Urothelium cell line (cell line): ENCODE measurements around the gene ARHGDIG.
"Not testable (repeated sequence)": the region's sequence is repeated elsewhere in the genome, so short reads cannot be mapped to it uniquely, and the experiment has no call there.

Source experiments
- DNase-seq: peaks from one replicate; pipeline ENCODE4 v3.0.0; 2011; ENCODE audit warnings: low spot score, mixed read lengths
- FAIRE-seq: peaks from 2 replicates; lab custom pipeline; 2011; peaks lifted over from hg19 to GRCh38; lab: Jason Lieb, UNC

Gene ARHGDIG

GRCh38 chr16:263182-263774, 17.1 kb upstream of the ARHGDIG start:
- FAIRE-seq (no peak), DNase-seq (no peak)

GRCh38 chr16:263944-264343, 16.4 kb upstream of the ARHGDIG start:
- FAIRE-seq: no peak
- DNase-seq: no peak

GRCh38 chr16:264440-264951, 15.9 kb upstream of the ARHGDIG start:
- no peak for DNase-seq
- no peak for FAIRE-seq

- DNase-seq (no peak), FAIRE-seq (no peak)
Measured at GRCh38 chr16:265002-265529, 15.3 kb upstream of the ARHGDIG start.

GRCh38 chr16:265711-266110, 14.7 kb upstream of the ARHGDIG start:
- DNase-seq: no peak
- no peak for FAIRE-seq

GRCh38 chr16:266258-267164, 13.9 kb upstream of the ARHGDIG start:
- FAIRE-seq (no peak), DNase-seq (no peak)

- FAIRE-seq: peak; percentile 99
- not testable (repeated sequence) for DNase-seq
Measured at GRCh38 chr16:267562-267961, 12.8 kb upstream of the ARHGDIG start.

- DNase-seq: no peak
Measured at GRCh38 chr16:268141-269053, 12.0 kb upstream of the ARHGDIG start.

GRCh38 chr16:269061-269796, 11.2 kb upstream of the ARHGDIG start:
- DNase-seq: no peak
- FAIRE-seq: no peak

More at GRCh38 chr16:268141-269053, 12.0 kb upstream of the ARHGDIG start:
- FAIRE-seq: no peak

- FAIRE-seq (no peak), DNase-seq (no peak)
Measured at GRCh38 chr16:270381-271255, 9.8 kb upstream of the ARHGDIG start.

GRCh38 chr16:272633-273546, 7.5 kb upstream of the ARHGDIG start:
- no peak for FAIRE-seq
- DNase-seq: no peak

- DNase-seq (no peak), FAIRE-seq (no peak)
Measured at GRCh38 chr16:273547-274421, 6.6 kb upstream of the ARHGDIG start.

- DNase-seq (no peak), FAIRE-seq (no peak)
Measured at GRCh38 chr16:275041-275641, 5.2 kb upstream of the ARHGDIG start.

- DNase-seq (no peak), FAIRE-seq (no peak)
Measured at GRCh38 chr16:275786-276232, 4.6 kb upstream of the ARHGDIG start, which contains the start of gene RGS11. Gene RGS11, minus strand, starts transcription at chr16:275944. Its CDS starts 33 bp downstream, at chr16:275911.

GRCh38 chr16:276426-277077, 3.8 kb upstream of the ARHGDIG start:
- DNase-seq: no peak
- FAIRE-seq: no peak

- no peak for DNase-seq
- no peak for FAIRE-seq
Measured at GRCh38 chr16:278863-279366, 1.5 kb upstream of the ARHGDIG start.
